ENCODE results near the gene CEP120.
"Not testable (repeated sequence)": the region's sequence is repeated elsewhere in the genome, so short reads cannot be mapped to it uniquely, and the experiment has no call there.

The CEP120 gene

GRCh38 chr5:123428521-123429220 is 5.5 kb upstream of the CEP120 start:
- TF ChIP-seq, protein P1, sequence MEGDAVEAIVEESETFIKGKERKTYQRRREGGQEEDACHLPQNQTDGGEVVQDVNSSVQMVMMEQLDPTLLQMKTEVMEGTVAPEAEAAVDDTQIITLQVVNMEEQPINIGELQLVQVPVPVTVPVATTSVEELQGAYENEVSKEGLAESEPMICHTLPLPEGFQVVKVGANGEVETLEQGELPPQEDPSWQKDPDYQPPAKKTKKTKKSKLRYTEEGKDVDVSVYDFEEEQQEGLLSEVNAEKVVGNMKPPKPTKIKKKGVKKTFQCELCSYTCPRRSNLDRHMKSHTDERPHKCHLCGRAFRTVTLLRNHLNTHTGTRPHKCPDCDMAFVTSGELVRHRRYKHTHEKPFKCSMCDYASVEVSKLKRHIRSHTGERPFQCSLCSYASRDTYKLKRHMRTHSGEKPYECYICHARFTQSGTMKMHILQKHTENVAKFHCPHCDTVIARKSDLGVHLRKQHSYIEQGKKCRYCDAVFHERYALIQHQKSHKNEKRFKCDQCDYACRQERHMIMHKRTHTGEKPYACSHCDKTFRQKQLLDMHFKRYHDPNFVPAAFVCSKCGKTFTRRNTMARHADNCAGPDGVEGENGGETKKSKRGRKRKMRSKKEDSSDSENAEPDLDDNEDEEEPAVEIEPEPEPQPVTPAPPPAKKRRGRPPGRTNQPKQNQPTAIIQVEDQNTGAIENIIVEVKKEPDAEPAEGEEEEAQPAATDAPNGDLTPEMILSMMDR (IDR thresholded peaks at IDR 0.05; ENCODE audit: low read depth, low read length), result no peak

DNA sequence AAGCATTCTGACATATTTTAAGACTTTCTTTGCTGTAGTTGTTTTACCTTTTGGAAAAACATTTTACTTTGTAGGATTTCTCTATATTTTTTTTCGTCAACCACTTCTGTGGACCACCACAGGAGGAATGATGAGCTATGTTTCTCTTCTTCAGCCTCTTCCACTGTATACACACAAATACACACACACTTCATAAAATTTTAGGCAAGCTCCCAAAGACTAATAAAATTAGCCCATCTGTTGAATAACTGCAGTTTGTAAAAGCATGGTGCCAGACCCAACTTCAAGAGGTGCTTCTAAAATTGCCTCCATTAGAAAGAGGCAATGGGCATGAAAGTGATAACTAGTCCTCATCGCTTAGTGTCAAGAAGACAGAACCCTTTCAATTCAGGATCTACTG is 4.1 kb upstream of the CEP120 start:
- no peak for DNase-seq (ENCODE audit: extremely low read depth, low read depth)
- TF ChIP-seq, protein P1 (IDR thresholded peaks at IDR 0.05; ENCODE audit: low read depth, low read length), result no peak

More at GRCh38 chr5:123428521-123429220, 5.5 kb upstream of the CEP120 start:
- no peak for DNase-seq (ENCODE audit: extremely low read depth, low read depth)

DNA sequence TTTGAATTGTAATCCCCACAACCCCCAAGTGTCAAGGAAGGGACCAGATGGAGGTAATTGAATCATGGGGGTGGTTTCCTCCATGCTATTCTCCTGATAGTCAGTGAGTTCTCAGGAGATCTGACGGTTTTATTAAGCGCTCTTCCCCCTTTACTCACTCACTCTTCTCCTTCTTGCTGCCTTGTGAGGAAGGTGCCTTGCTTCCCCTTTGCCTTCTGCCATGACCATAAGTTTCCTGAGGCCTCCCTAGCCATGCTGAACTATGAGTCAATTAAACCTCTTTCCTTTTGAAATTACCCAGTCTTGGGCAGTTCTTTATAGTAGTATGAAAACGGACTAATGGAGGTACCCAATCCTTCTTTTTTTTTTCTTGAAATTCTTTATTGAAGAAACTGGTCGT is 2.2 kb upstream of the CEP120 start:
- TF ChIP-seq, protein P1 (IDR thresholded peaks at IDR 0.05; ENCODE audit: low read depth, low read length), result no peak
- no peak for DNase-seq (ENCODE audit: extremely low read depth, low read depth)

GRCh38 chr5:123422433-123423277 is 548 bp downstream of the CEP120 start:
- TF ChIP-seq, protein P1 (IDR thresholded peaks at IDR 0.05; ENCODE audit: low read depth, low read length), result no peak
- no peak for DNase-seq (ENCODE audit: extremely low read depth, low read depth)

DNA sequence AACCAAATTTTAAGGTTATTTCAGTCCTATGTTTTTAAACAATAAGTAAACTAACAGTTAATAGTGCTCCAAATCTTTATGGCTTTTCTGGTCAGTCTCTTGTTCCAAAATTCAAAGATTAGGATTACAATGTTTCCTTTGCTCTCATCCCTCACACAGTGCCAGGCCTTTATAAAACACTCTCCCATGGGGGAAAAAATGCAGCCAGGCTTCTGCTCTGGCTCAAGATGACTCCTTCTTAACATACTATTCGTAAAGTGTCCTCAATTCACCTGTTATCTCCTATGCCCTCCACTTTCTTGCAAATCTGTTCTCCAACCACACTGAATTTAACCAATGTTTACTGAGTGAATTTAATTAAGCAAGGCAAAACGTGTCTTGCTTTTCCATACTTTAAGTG is 1.4 kb downstream of the CEP120 start:
- TF ChIP-seq, protein P1 (IDR thresholded peaks at IDR 0.05; ENCODE audit: low read depth, low read length), result no peak
- DNase-seq (ENCODE audit: extremely low read depth, low read depth), result no peak

DNA sequence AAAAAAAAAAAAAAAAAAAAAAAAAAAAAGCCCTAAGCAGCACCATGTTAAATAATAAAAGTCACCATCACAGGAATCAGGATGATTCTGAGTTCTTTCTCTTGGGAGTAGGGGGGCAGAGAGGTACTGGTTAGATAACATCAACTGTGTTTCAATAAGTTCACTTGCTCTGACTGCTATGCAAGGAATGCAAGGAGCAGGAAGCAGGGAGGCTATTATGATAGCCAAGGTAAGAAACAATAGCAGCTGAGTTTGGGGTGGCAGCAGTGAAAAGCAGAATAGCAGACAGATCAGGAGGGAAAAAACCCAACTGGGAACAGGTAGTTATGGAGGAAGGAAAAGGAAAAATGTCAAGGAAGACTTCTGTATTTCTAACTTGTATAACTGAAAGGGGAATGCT is 8.2 kb downstream of the CEP120 start:
- DNase-seq (ENCODE audit: extremely low read depth, low read depth), result no peak
- TF ChIP-seq, protein P1 (IDR thresholded peaks at IDR 0.05; ENCODE audit: low read depth, low read length), result no peak

DNA sequence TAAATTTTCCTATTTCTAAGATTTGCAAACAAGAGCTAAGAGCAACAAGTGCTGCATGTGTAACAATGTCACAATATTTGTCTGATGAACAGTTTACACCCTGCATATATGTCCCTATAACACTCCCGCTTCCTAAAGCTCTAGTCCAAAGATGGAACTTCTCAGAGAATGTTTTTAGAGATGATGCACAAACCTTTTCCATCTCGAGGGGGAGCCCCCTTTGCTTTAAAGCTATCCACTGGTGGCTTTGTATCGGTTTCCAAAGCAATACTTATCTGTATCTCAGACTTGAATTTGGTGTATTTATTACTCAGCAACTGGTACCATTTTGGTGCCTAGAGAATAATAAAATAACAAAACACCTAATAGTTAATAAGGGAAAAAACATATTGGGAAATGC is 11.0 kb downstream of the CEP120 start:
- TF ChIP-seq, protein P1 (IDR thresholded peaks at IDR 0.05; ENCODE audit: low read depth, low read length), result no peak
- DNase-seq (ENCODE audit: extremely low read depth, low read depth), result no peak

GRCh38 chr5:123401999-123402398 is 21.2 kb downstream of the CEP120 start:
- not testable (repeated sequence) for DNase-seq (ENCODE audit: extremely low read depth, low read depth)

Measured in AG09319 (cell line).